H1 (cell line): ENCODE results near the gene ANK3. TPM values are rescaled to one million over a fixed set of nuclear protein-coding genes. Genes with fewer than 3 reads are reported as not detected.

Experiments
- CTCF ChIA-PET: fragments of 300-600 bp; sonication (Branson Sonifier 250); formaldehyde crosslinking; loops from one replicate; lab custom pipeline; 2021; ENCODE audit not compliant: partially characterized antibody; lab: Charles Lee
- POLR2A ChIA-PET: fragments of 300-600 bp; sonication (Branson Sonifier 250); formaldehyde crosslinking; loops from one replicate; lab custom pipeline; 2021; ENCODE audit warnings: inconsistent platforms; ENCODE audit not compliant: partially characterized antibody; lab: Charles Lee
- DNase-seq, 2 experiments: peaks; one replicate each; pipeline versions ENCODE4 v3.0.0 to v3.0.0-alpha.2; 2010 to 2022; ENCODE audit warnings: low spot score in 2 of 2, low read depth in 1 of 2, mixed read lengths in 1 of 2
- FAIRE-seq: peaks from 2 replicates; lab custom pipeline; 2011; peaks lifted over from hg19 to GRCh38; lab: Jason Lieb, UNC
- H2AFZ ChIP-seq: 2 replicates; pipeline ENCODE4 v1.8.1; 2012; ENCODE audit warnings: low read length, inconsistent platforms
- H2AK5ac ChIP-seq: 2 replicates; pipeline ENCODE4 v1.6.1; 2013; ENCODE audit warnings: low read depth, low read length
- H2BK120ac ChIP-seq: replicated peaks from 2 replicates; pipeline ENCODE3; 2013; ENCODE audit warnings: low read depth, low read length, inconsistent platforms
- H2BK12ac ChIP-seq: 2 replicates; pipeline ENCODE4 v1.6.1; 2013; ENCODE audit warnings: low read depth, low read length
- H2BK15ac ChIP-seq: 2 replicates; pipeline ENCODE4 v1.6.1; 2013; ENCODE audit warnings: low read length
- H2BK20ac ChIP-seq: 2 replicates; pipeline ENCODE4 v1.6.1; 2013; ENCODE audit warnings: low read length
- H2BK5ac ChIP-seq: 2 replicates; pipeline ENCODE4 v1.6.1; 2013; ENCODE audit warnings: low read depth, low read length
- H3K14ac ChIP-seq: 2 replicates; pipeline ENCODE4 v1.6.1; 2013; ENCODE audit warnings: inconsistent platforms; ENCODE audit not compliant: insufficient read length
- H3K18ac ChIP-seq: 2 replicates; pipeline ENCODE4 v1.6.1; 2013; ENCODE audit warnings: low read length; ENCODE audit errors: extremely low read depth
- H3K23ac ChIP-seq: 2 replicates; pipeline ENCODE4 v1.6.1; 2013; ENCODE audit warnings: inconsistent platforms; ENCODE audit not compliant: insufficient read length
- H3K23me2 ChIP-seq: 2 replicates; pipeline ENCODE4 v1.6.1; 2013; ENCODE audit warnings: low read depth, low read length
- H3K27ac ChIP-seq: 2 replicates; pipeline ENCODE4 v1.6.1; 2011; ENCODE audit warnings: low read depth, low read length, inconsistent platforms
- H3K27me3 ChIP-seq, 4 experiments: replicated peaks in 1 of 4; 1 replicate in 1 of 4; 2 replicates in 3 of 4; pipeline versions ENCODE4 v1.6.1 to v1.8.1; 2011 to 2013; ENCODE audit warnings: low read length in 3 of 4, mild to moderate bottlenecking in 3 of 4, inconsistent platforms in 2 of 4, mixed read lengths in 2 of 4, moderate library complexity in 1 of 4; ENCODE audit not compliant: control insufficient read depth in 3 of 4, insufficient read depth in 3 of 4; ENCODE audit errors: extremely low read depth in 1 of 4
- H3K36me3 ChIP-seq, 4 experiments: 2 replicates each; pipeline versions ENCODE4 v1.6.1 to v1.8.1; 2011 to 2013; ENCODE audit warnings: mild to moderate bottlenecking in 4 of 4, low read length in 3 of 4, moderate library complexity in 2 of 4, control low read depth in 1 of 4, inconsistent platforms in 1 of 4; ENCODE audit not compliant: insufficient read depth in 4 of 4, control insufficient read depth in 2 of 4
- H3K4ac ChIP-seq: replicated peaks from 2 replicates; pipeline ENCODE3; 2013; ENCODE audit warnings: low read length, low read depth, mixed read lengths, inconsistent platforms; ENCODE audit not compliant: insufficient read length
- H3K4me1 ChIP-seq, 4 experiments: replicated peaks in 1 of 4; 1 replicate in 1 of 4; 2 replicates in 3 of 4; pipeline versions ENCODE4 v1.6.1 to v1.8.1; 2011 to 2013; ENCODE audit warnings: low read length in 3 of 4, inconsistent platforms in 2 of 4, mixed read lengths in 1 of 4; ENCODE audit not compliant: insufficient read depth in 4 of 4, control insufficient read depth in 3 of 4
- H3K4me2 ChIP-seq, 2 experiments: 2 replicates each; pipeline versions ENCODE4 v1.6.1 to v1.8.1; 2011 to 2013; ENCODE audit warnings: low read depth in 2 of 2, low read length in 2 of 2, control low read depth in 1 of 2, inconsistent platforms in 1 of 2, mild to moderate bottlenecking in 1 of 2; ENCODE audit not compliant: insufficient read depth in 1 of 2
- H3K4me3 ChIP-seq, 4 experiments: fragments of 200-600, 300-600 bp in 1 of 4; sonication (generic), shearing (Covaris generic), sonication (Bioruptor Twin) in 1 of 4; 2 replicates each; pipeline versions ENCODE4 v1.5.1 to v1.8.1; 2011 to 2016; ENCODE audit warnings: low read length in 4 of 4, low read depth in 3 of 4, control low read depth in 2 of 4, inconsistent platforms in 2 of 4, mild to moderate bottlenecking in 2 of 4, mixed read lengths in 1 of 4, moderate library complexity in 1 of 4; ENCODE audit not compliant: insufficient read depth in 2 of 4; ENCODE audit errors: extremely low read depth in 1 of 4
- H3K56ac ChIP-seq: replicated peaks from 2 replicates; pipeline ENCODE3; 2013; ENCODE audit warnings: low read depth, mild to moderate bottlenecking, mixed read lengths, low read length, inconsistent platforms; ENCODE audit not compliant: insufficient read length
- H3K79me1 ChIP-seq: 2 replicates; pipeline ENCODE4 v1.6.1; 2013; ENCODE audit warnings: low read depth, low read length, control low read depth
- H3K79me2 ChIP-seq, 2 experiments: 2 replicates each; pipeline versions ENCODE4 v1.6.1 to v1.8.1; 2012 to 2013; ENCODE audit warnings: low read length in 2 of 2, mild to moderate bottlenecking in 2 of 2, inconsistent platforms in 1 of 2; ENCODE audit not compliant: insufficient read depth in 2 of 2, control insufficient read depth in 1 of 2
- H3K9ac ChIP-seq, 4 experiments: replicated peaks in 1 of 4; 1 replicate in 1 of 4; 2 replicates in 3 of 4; pipeline versions ENCODE4 v1.6.1 to v1.8.1; 2011 to 2013; ENCODE audit warnings: low read depth in 3 of 4, low read length in 3 of 4, control low read depth in 2 of 4, mild to moderate bottlenecking in 2 of 4, moderate library complexity in 2 of 4, inconsistent platforms in 1 of 4; ENCODE audit errors: extremely low read depth in 1 of 4
- H3K9me3 ChIP-seq, 2 experiments: 2 replicates each; pipeline versions ENCODE4 v1.6.1 to v1.8.1; 2012 to 2013; ENCODE audit warnings: mild to moderate bottlenecking in 2 of 2, moderate library complexity in 2 of 2, control low read depth in 1 of 2, inconsistent platforms in 1 of 2, low read depth in 1 of 2, low read length in 1 of 2, mixed read lengths in 1 of 2; ENCODE audit not compliant: insufficient read depth in 2 of 2
- H4K20me1 ChIP-seq, 2 experiments: replicated peaks in 1 of 2; 2 replicates each; pipeline versions ENCODE3 to v1.8.1; 2011 to 2013; ENCODE audit warnings: inconsistent platforms in 2 of 2, low read length in 2 of 2, mild to moderate bottlenecking in 1 of 2; ENCODE audit not compliant: insufficient read depth in 2 of 2, control insufficient read depth in 1 of 2
- H4K5ac ChIP-seq: 2 replicates; pipeline ENCODE4 v1.6.1; 2013; ENCODE audit warnings: low read length, low read depth, mixed read lengths, inconsistent platforms; ENCODE audit not compliant: insufficient read length
- H4K8ac ChIP-seq: 2 replicates; pipeline ENCODE4 v1.8.0; 2013; ENCODE audit warnings: mild to moderate bottlenecking, moderate library complexity, low read length, inconsistent platforms; ENCODE audit not compliant: insufficient read depth; ENCODE audit errors: extremely low read depth
- H4K91ac ChIP-seq: replicated peaks from 2 replicates; pipeline ENCODE3; 2013; ENCODE audit warnings: low read length, mixed read lengths, inconsistent platforms; ENCODE audit not compliant: insufficient read length
- ATF2 ChIP-seq: IDR thresholded peaks from 2 replicates; pipeline ENCODE4 v1.6.1; 2012; ENCODE audit warnings: low read length, inconsistent platforms
- BRCA1 ChIP-seq: IDR thresholded peaks from 2 replicates; pipeline ENCODE4 v1.6.1; 2012; ENCODE audit warnings: low read depth, low read length, improper control_type of control experiment
- CBX8 ChIP-seq: fragments of 300-800, 300-1000 bp; sonication (generic); IDR thresholded peaks from 2 replicates; pipeline ENCODE4 v1.7.1; 2016; ENCODE audit warnings: low read depth, low read length, borderline replicate concordance
- CHD2 ChIP-seq: IDR thresholded peaks from 2 replicates; pipeline ENCODE4 v1.6.1; 2012; ENCODE audit warnings: low read length, improper control_type of control experiment
- HDAC2 ChIP-seq, 2 experiments: fragments of 300-600 bp in 1 of 2; sonication (generic) in 1 of 2; IDR thresholded peaks; 2 replicates each; pipeline ENCODE4 v1.6.1; 2011 to 2012; ENCODE audit warnings: low read depth in 2 of 2, low read length in 2 of 2, mild to moderate bottlenecking in 2 of 2, moderate library complexity in 2 of 2, borderline replicate concordance in 1 of 2, inconsistent platforms in 1 of 2
- JUN ChIP-seq: IDR thresholded peaks from 2 replicates; pipeline ENCODE4 v1.6.1; 2011; ENCODE audit warnings: low read depth, mild to moderate bottlenecking, improper control_type of control experiment, low read length
- NRF1 ChIP-seq: IDR thresholded peaks from 2 replicates; pipeline ENCODE4 v1.6.1; 2011; ENCODE audit warnings: mild to moderate bottlenecking, low read depth, low read length, improper control_type of control experiment
- POU5F1 ChIP-seq: IDR thresholded peaks from 2 replicates; pipeline ENCODE4 v1.6.1; 2011; ENCODE audit warnings: low read depth, mild to moderate bottlenecking, low read length, moderate library complexity
- SP2 ChIP-seq: IDR thresholded peaks from 2 replicates; pipeline ENCODE4 v1.6.1; 2012; ENCODE audit warnings: mild to moderate bottlenecking, low read length, inconsistent platforms
- SP4 ChIP-seq: IDR thresholded peaks from 2 replicates; pipeline ENCODE4 v1.6.1; 2012; ENCODE audit warnings: low read length, inconsistent platforms
- SRF ChIP-seq: IDR thresholded peaks from 2 replicates; pipeline ENCODE4 v1.6.1; 2011; ENCODE audit warnings: mild to moderate bottlenecking, low read depth, low read length, moderate library complexity
- WGBS, 2 experiments: shearing (Covaris generic) in 1 of 2; methylation state at CpG; one replicate each; pipeline versions ENCODE4 v1.1.6 to v1.1.7; 2013 to 2015; ENCODE audit warnings: low lambda C conversion rate in 2 of 2, mixed read lengths in 2 of 2, inconsistent platforms in 1 of 2, low coverage in 1 of 2, missing lambda C conversion rate in 1 of 2; ENCODE audit not compliant: insufficient replicate concordance in 2 of 2, insufficient coverage in 1 of 2, insufficient read length in 1 of 2; ENCODE audit errors: extremely low coverage in 1 of 2, missing lambda C conversion rate in 1 of 2; 5-methylcytosine and 5-hydroxymethylcytosine counted together
- polyA plus RNA-seq, 7 experiments: library from polyadenylated mRNA; depleted of rRNA in 3 of 7; stranded (reverse) in 5 of 7; unstranded in 2 of 7; fragments of >200 nt in 5 of 7; fragments of 200-250 nt in 2 of 7; gene quantifications; 1 replicate in 5 of 7; 2 replicates in 1 of 7; 4 replicates in 1 of 7; pipeline versions ENCODE4 v1.2.1 to v1.2.3, GENCODE V29; 2011 to 2013; ENCODE audit warnings: missing spikeins in 2 of 7, mixed read lengths in 2 of 7
- total RNA-seq: library from RNA; stranded (reverse); fragmentation: NEBNext Ultra II Directional; extraction: Animal tissue kit (Norgen Biotek cat#: 25700); gene quantifications from 2 replicates; pipeline ENCODE4 v1.2.1, GENCODE V29; 2021

ANK3 gene
- total and polyA plus RNA-seq, 2 of the 8 experiments (the other 6 are each of a cell fraction or from before 2014, with no cell fraction given): 18.1 to 67.9 TPM

- CTCF ChIA-PET: no interaction called here
- no peak overlapping the region for H3K23ac ChIP-seq
- no peak overlapping the region for H3K56ac ChIP-seq
- H3K79me1 ChIP-seq: no peaks in the 10 kb centered on the region
- H3K4me1 ChIP-seq: peaks cover 0 to 6% (median 4%) of the 10 kb centered on the region in 4 experiments; a peak in 5 of 7 replicates
- no peak overlapping the region for H3K4ac ChIP-seq
- DNase-seq (no peak), FAIRE-seq (no peak)
- H3K18ac ChIP-seq: no peak overlapping the region
- H2BK20ac ChIP-seq: no peak overlapping the region
- H2BK5ac ChIP-seq: no peak overlapping the region
- H2BK15ac ChIP-seq: no peak overlapping the region
- no peak overlapping the region for H4K5ac ChIP-seq
- no peak overlapping the region for H3K27ac ChIP-seq
- no peak overlapping the region for H3K14ac ChIP-seq
- no peaks in the 10 kb centered on the region for H3K79me2 ChIP-seq
- no peaks in the 10 kb centered on the region for H3K9me3 ChIP-seq
- no peaks in the 10 kb centered on the region for H3K23me2 ChIP-seq
- no peak overlapping the region for H4K8ac ChIP-seq
- no peak for TF ChIP-seq POU5F1
- no peak for TF ChIP-seq JUN
- no peak for TF ChIP-seq ATF2
- no peak for TF ChIP-seq SRF
- TF ChIP-seq CHD2: no peak
- no peak for TF ChIP-seq BRCA1
- TF ChIP-seq HDAC2 (IDR thresholded peaks at IDR 0.05; ENCODE audit: borderline replicate concordance in 1 of 2, low read depth in 2 of 2, low read length in 2 of 2): no peak
- TF ChIP-seq CBX8: no peak
- no peak for TF ChIP-seq SP2
- no peak for TF ChIP-seq SP4
- no peak for TF ChIP-seq NRF1
- H2AFZ ChIP-seq: no peak overlapping the region
- WGBS, 2 experiments: 87% methylated on average over 1 of the region's 1 CpG; no CpG with 5 or more reads in 1 of the 2 experiments
- no peak overlapping the region; a peak in 1 of 4 replicates for H3K4me2 ChIP-seq
- no peaks in the 10 kb centered on the region for H3K36me3 ChIP-seq
- H2BK120ac ChIP-seq: no peak overlapping the region
- no peak overlapping the region for H2AK5ac ChIP-seq
- H4K91ac ChIP-seq: no peak overlapping the region
- POLR2A ChIA-PET: interaction anchor here (1.2 kb wide), 1 partner anchor 70 kb away, joined by 3 read pairs; no protein-coding TSS in a partner anchor
- H3K4me3 ChIP-seq: no peak overlapping the region
- H3K9ac ChIP-seq: no peak overlapping the region
- H4K20me1 ChIP-seq: no peaks in the 10 kb centered on the region
- no peak overlapping the region for H2BK12ac ChIP-seq
- H3K27me3 ChIP-seq: no peaks in the 10 kb centered on the region
Observed at GRCh38 chr10:60299390-60299778, 90.3 kb downstream of the ANK3 start.
